COR-L47 (cell line): Measurements from ENCODE around the gene CARM1.
"Not testable (repeated sequence)": the region's sequence is repeated elsewhere in the genome, so short reads cannot be mapped to it uniquely, and the experiment has no call there.

Experiments used
- DNase-seq: peaks from one replicate; lab custom pipeline; 2025; lab: John Stamatoyannopoulos, UW

Gene CARM1

DNA sequence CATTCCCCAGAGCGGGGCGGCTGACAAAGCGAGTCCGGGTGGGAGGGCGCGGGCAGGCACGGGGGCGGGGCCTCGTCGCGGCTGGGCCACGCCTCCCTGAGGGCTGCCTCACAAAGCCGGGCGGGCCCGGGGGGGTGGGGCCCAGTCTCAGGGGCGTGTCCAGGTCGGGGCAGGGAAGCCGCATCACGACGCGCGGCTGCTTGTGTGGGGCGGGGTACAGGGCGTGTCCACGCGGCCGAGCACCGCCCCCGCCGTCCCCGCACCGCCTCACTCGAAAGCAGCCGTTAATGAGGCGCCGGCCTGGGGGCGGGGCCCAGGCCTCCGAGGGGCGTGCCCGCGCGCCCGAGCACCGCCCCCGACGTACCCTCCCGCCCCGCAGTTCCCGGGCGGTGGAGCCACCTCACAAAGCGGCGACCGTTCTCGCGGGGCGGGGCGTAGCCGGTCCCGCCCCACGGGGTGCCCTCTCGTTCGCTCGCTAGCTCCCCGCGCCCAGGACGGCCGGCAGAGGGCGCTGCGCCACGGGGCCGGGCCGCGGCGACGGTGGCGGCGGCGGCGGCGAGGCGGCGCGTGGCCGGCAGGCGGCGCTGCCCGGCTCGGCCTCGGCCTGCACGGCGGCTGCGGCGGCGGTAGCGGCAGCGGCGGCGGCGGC lies at the start of gene CARM1:
Gene CARM1, plus strand, starts transcription at position 599 of the 649 bp plus-strand sequence. CDS start 150 bp downstream, outside the sequence.
- peak; percentile 94 for DNase-seq

DNA sequence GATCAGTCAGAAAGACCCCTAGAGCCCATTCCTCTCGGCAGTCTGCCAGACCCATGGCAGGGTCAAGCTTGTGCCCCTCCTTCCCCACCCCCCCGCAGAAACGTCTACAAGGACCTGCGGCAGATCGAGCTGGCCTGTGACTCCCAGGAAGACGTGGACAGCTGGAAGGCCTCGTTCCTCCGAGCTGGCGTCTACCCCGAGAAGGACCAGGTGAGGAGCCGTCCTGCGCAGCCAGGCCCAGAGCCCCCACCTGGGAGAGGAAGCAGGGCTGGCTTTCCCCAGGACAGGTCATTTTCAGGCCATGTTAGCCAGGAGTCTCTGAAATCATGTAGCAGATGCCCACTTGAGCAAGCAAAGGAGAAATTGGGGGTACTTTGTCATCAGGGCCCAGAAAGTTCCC lies 47.7 kb upstream of the CARM1 start:
- DNase-seq: no peak

DNA sequence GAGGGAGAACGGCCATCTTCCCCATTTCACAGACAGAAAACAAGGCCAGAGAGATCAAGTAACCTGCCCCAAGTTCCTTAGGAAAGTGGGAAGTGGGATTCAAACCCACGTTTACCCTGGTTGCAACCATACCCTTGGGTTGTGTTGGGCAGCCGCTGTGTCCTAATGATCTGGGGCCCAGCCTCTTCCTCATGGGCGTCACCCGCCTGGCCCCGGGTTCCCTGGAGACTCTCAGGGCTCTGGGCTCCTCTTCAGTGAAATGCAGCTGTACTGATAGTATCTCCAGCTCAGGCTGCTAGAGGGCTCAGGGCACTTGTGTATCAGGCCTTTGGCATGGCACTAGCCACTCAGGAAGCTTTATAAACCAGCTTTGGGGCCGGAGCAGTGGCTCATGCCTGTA lies 45.1 kb upstream of the CARM1 start:
- no peak for DNase-seq

DNA sequence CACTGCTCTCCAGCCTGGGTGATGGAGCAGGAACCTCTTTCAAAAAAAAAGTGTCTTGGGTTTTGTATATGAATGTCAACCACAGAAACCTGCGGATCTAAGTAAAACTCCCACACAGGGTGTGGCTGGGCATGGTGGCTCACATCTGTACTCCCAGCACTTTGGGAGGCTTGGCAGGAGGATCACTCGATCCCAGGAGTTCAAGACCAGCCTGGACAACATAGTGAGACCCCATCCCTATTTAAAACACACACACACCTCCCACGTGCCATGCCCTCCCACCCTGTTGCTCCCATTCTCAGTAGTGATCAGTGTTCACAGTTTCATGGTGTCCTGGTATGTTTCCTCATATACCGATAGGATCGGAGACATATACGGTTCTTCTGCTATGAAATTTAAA lies 44.5 kb upstream of the CARM1 start:
- no peak for DNase-seq

DNA sequence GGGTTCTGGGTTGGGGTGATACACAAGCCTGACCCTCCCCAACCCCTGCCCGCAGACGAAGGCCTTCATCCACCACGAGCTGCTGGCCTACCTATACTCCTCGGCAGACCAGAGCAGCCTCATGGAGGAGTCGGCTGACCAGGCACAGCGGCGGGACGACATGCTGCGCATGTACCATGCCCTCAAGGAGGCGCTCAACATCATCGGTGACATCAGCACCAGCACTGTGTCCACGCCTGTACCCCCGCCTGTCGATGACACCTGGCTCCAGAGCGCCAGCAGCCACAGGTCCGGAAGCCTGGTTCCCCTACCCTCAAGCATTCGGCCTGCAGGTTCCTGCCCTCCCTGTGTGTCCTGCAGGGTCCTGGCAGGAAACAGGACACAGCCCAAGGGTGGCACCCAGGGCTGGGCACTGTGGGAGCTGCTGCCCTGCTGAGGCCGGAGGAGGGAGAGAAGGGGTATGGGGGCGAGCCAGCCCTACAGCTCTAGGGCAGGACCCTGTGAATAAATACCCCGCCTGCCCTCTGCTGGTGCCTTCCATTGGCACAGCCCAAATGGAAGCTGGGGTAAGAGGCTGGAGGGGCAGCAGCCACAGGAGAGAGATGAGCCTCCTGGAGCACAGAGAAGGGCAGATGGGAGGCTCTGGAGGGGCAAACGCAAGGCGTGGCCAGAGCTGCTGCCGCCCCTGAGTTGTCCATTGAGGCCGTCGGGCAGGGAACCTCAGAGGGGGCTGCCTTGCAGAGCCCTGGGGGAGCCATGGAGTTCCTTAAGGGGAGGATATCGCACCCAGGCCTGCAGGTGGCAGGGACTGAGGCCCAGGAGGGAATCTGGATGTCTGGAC lies 42.2 kb upstream of the CARM1 start:
- no peak for DNase-seq

DNA sequence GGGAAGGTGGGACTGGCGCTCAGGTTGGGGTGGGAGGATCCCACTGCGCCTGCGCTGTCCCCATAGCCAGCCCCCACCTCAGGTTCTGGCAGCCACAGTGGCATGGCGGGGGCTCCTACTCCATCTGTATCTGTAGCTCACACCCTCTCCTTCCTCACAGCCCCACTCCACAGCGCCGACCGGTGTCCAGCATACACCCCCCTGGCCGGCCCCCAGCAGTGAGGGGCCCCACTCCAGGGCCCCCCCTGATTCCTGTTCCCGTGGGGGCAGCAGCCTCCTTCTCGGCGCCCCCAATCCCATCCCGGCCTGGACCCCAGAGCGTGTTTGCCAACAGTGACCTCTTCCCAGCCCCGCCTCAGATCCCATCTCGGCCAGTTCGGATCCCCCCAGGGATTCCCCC lies 41.4 kb upstream of the CARM1 start:
- DNase-seq: no peak

DNA sequence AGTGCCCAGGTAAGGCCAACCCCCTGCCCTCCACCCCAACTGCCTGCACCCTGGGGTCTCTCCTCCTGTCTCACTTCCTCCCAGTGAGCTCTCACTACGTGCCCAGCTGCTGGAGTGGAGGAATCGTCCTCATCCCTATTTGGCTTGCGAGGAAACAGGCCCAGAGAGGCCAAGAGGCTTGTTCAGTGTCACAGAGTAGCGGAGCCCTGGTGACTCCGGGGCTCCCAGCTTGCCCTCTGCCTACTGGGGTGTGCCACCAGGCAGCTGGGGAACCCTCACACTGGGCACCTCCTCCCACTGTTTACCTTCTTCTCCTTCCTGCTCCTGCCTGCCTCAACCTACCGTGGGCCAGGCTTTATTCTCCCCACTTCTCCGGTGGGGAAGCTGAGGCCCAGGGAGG lies 41.0 kb upstream of the CARM1 start:
- DNase-seq: no peak

DNA sequence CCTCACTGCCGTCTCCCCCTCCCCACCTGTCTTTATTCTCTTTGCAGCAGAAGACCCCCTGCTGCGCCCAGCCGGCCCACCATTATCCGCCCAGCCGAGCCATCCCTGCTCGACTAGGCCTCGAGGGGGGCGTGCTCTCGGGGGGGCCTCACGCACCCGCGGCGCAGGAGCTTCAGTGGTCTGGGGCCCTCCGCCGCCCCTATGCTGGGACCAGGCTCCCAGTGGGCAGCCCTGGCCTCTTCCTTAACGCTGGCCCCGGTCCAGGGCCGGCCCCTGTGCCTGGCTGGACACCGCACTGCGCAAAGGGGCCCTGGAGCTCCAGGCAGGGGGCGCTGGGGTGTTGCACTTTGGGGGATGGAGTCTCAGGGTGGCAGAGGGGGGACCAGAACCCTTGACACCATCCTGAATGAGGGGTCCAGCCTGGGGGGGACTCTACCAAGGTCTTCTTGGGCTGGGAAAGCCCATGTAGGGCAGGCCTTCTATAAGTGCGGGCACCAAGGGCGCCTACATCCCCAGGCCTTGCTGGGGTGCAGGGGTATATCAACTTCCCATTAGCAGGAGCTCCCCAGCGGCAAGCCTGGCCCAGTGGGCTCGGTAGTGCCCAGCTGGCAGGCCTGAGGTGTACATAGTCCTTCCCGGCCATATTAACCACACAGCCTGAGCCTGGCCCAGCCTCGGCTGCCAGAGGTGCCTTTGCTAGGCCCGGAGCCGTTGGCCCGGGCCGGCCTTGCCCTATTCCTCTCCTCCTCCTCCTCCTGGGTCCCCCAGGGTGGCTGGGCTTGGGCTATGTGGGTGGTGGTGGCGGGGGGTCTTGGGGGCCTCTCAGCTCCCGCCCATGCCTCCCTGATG lies 40.2 kb upstream of the CARM1 start:
- no peak for DNase-seq

DNA sequence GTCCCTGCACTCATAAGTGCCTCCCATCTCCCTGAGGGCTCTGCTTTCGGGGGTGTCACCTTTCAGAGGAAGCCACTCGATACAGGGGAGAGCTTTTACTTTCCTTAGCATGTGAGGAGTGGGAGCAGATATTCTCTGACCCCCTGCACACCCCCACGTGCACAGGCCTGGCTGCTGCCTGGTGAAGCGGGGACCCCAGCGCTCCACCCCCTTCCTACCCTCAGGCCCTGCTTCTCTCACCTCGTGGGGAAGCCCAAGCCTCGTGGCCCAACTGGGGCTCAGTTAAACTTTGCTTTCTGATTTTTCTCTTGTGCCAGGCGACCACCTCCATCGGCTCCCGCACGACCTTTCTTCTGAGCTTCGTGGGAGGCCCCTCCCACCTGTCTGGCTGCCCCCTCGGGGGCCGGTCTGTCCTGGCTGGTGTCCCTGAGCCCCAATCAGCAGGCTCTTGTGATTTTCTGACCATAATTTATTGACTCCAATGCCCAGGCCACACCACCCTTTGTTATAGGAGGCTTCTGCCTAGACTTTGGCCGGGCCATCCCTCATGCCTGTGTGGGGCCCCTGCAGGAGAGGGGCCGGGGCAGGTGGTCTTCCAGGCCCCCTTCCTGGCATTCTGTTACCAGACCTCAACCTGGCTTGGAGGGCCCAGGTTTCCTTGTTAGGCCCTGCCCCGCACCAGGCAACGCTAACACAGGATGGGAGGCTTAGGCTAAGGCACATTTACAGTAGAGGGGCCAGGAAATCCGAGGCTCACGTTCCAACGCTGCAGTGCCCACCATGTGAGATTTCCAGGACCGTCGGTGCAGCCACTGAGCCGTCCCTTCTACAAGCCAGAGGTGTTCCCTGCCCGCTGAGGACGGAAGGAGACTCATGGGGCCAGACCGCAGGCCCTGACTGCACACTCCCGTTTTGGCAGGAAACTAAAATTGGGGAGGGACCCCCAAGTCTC lies 39.1 kb upstream of the CARM1 start:
- DNase-seq: no peak

DNA sequence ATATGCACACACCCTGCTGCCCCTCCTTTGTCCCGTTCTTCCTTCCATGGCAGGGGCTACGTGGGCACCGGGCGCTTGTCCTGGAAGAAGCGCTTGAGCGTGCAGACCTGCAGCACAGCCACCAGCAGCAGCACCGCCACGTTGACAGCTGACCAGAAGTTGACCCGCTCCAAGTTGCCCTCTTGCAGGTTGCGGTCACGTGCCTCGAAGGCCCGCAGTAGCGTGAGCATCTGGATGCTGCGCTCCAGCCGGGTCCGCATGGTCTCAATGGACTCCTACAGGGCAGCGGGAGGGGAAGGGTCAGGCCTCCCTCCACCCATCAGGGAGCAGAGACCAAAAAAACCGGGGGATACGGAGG lies 38.4 kb upstream of the CARM1 start:
- DNase-seq: no peak

DNA sequence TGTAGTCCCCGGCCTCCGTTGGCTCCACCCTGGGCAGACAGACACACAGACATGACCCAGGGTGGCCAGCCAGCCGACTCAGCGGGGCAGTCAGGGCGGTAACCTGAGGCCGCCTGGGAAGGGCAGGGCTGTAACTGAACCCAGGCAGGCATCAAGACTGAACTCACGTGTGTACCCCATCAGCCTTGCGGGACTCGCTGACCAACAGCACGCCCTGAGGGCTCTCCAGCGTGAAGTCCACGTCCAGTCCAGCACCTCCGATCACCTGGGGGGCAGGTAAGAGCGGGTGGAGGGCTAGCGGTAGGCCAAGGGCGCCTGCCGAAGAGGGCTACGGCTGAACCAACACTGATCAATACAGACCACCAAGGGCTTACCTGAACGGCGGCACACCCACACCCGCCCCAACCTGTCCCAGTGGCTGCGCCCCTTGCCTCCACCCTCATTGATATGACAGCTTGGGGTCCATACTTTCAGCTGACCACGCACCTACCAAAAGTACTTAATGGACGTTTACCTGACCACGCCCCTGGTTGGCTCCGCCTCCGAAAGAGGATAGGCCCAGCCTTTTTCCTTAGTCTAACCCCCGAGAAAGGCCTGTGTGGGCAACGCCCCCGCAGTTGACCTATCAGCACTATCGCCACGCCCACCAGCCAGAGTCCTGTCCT lies 36.1 kb upstream of the CARM1 start:
- no peak for DNase-seq

DNA sequence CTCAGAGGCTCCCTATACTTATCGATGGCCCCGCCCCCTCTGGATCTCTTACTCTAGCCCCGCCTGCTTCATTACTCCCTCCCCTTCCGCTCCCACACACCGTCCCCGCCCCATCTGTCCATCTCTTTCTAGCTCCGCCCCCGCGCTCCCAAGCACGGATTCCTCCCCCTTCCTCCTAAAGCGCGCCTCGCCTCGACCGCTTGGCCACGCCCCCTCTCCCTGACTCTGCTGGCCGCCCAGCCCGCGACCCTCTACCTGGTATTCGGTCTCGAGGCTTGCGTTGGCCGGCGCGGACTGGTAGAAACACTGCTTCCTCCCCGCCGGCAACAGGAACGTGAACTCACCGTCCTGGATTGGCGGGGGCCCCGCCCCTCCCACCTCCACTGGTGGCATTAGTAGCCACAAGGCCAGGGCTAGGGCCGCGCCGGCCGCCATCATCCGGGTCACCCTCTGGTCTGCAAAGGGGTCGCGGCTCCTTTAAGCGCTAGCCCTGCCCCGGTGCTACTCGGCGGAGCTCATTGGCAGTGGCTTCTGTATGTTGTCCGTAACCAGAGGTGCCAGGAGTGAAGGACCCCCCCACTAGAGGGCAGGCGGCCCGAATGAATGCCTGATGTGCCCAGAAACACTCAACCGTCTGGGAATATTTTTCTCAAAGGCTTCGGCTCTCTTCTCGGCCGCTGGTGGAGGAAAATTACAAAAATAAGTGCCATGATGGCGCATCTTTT lies 35.4 kb upstream of the CARM1 start, which contains the start of gene TMED1:
Gene TMED1, minus strand, starts transcription at position 459 of the 725 bp plus-strand sequence. Its CDS starts 21 bp downstream, at position 438.
- DNase-seq: peak; percentile 100

DNA sequence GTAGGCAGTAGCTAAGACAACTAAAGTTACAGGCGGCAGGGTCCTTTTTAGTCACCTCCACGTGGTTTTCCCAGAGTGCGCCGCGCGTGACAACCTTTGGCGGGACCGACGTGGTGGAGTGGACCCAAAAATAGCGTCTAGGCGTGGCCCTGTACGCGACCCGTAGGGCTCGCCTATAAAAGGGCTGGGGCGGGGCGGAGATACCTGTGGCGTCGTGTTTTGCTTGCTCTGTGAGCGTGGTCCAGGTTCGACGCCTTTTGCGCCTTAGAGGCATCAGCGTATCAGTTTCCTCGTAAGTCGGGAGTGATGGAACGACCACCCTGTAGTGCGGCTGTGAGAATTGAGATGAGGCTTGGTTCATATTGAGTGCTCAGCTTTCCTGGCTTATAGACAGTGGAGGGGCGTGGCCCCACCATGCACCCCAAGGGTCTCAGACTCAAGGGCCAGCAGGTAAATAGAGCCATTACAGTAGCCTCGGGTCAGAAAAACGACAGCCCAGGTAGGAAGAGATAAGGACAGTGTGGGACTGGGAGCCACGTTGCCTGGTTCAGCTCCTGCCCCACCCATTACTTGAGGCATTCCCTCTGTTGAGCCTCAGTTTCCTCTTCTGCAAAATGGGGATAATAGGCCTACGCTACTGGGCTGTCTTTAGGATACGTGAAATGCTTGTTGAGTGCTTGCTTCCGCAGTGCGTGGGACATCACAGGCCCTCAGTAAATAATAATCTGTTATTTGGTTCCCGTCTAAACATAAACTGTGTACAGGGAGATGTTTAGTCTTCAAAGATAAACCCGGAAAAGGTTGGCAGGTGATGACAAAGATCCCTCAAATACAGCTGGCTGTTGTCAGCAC lies 34.6 kb upstream of the CARM1 start:
- peak; percentile 89 for DNase-seq

DNA sequence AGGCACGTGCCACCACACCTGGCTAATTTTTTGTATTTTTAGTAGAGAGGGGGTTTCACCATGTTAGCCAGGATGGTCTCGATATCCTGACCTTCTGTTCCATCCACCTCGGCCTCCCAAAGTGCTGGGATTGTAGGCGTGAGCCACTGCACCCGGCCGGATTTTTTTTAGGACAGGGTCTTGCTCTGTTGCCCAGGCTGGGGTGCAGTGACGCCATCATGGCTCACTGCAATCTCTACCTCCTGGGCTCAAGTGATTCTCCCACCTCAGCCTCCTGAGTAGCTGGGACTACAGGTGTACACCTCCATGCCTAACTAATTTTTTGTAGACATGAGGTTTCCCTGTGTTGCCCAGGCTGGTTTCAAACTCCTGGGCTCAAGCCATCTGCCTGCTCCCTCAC lies 33.7 kb upstream of the CARM1 start:
- not testable (repeated sequence) for DNase-seq

DNA sequence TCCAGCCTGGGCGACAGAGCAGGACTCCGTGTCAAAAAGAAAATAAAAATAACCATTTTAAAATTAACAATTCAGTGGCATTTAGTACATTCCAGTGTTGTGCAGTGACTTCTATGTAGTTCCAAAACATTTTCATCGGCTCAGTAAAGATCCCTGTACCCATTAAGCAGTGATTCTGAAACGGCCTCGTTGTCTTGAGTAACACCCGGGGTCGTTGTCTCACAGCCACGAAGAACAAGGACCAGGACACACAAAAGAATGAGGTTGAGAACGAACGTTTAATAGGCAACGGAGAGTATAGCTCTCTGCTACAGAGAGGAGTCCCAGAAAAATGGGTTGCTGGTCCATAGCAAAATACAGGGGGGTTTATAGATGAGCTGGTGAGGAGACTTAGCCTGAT lies 33.0 kb upstream of the CARM1 start:
- DNase-seq: no peak

DNA sequence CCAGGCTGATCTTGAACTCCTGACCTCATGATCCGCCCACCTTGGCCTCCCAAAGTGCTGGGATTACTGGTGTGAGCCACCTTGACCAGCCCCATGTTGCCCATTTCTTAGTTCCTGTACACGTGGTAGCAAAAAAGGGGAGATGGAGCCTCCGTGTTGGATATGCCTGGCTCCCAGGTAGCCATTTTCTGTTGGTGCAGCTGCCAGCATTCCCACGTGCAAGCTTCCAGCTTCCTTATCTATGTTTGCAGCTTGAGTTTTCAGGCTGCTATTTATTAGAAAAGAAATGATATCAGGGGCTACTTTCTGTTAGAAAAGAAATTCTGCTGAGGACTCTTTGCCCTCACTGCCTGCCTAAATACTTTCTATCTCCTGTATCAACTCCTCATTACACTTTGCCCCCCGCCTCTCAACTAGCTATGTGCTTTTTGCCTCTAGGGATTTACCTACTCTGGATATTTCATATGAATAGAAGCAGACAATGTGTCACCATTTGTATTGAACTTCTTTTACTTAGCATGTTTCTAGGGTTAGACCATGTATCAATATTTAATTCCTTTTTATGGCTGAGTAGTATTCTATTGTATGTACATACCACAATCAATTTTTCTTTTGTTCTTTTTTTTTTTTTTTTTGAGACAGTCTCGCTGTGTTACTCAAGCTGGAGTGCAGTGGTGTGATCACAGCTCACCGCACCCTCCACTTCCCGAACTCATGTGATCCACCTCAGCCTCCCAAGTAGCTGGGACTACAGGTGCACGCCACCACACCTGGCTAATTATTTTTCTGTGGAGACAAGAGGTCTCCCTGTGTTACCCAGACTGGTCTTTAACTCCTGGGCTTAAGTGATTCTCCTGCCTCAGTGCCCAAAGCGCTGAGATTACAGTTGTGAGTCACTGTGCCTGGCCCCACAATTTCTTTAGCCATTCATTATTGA lies 32.0 kb upstream of the CARM1 start:
- DNase-seq: no peak

DNA sequence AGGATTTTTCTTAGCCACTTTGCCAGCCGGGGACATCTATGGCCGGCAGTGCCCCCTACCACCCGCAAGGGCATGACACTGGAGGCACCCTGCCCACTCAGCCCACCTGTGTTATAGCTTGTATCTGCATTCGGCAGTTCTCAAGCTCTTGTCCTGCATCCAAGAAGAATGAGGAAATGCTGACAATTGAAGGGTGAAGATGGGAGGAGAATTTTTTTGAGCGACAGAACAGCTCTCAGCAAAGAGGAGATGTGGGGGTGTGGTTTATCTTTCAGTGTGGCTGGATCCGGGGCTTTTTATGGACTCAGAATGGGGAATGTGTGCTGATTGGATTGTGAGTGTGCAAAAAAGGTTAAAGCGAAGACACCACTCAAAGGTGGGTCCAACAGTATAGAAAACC lies 28.6 kb upstream of the CARM1 start:
- no peak for DNase-seq
